ENCODE results near the gene ZSWIM8. TPM values are rescaled to one million over a fixed set of nuclear protein-coding genes. Genes with fewer than 3 reads are reported as not detected.

The ZSWIM8 gene
- total and polyA plus RNA-seq, 2 of the 8 experiments (the other 6 are each of a cell fraction or from before 2014, with no cell fraction given) = 44.7 to 99.7 TPM

- no peak overlapping the region for H2AK5ac ChIP-seq (ENCODE audit: low read depth, low read length)
- H3K14ac ChIP-seq (ENCODE audit: insufficient read length) = no peak overlapping the region
- H3K23ac ChIP-seq (ENCODE audit: insufficient read length) = no peak overlapping the region
- CTCF ChIA-PET (ENCODE audit: partially characterized antibody) = interaction anchor here (0.6 to 1.4 kb wide), 6 partner anchors 8 to 100 kb away, joined by 3 to 5 read pairs (median 3); no protein-coding TSS in a partner anchor
- H2BK120ac ChIP-seq (replicated peaks; ENCODE audit: low read depth, low read length) = no peak overlapping the region
- DNase-seq (ENCODE audit: low read depth in 1 of 2, low spot score in 2 of 2) (no peak), FAIRE-seq (no peak)
- no peak overlapping the region for H4K8ac ChIP-seq (ENCODE audit: extremely low read depth, insufficient read depth, low read length)
- no peak overlapping the region for H3K9ac ChIP-seq (replicated peaks in 1 of 4; ENCODE audit: extremely low read depth in 1 of 4, low read depth in 3 of 4, low read length in 3 of 4)
- no peak overlapping the region for H3K4ac ChIP-seq (replicated peaks; ENCODE audit: insufficient read length, low read depth, low read length)
- H2AFZ ChIP-seq (ENCODE audit: low read length) = no peak overlapping the region
- H2BK12ac ChIP-seq (ENCODE audit: low read depth, low read length) = no peak overlapping the region
- H3K56ac ChIP-seq (replicated peaks; ENCODE audit: insufficient read length, low read depth, low read length) = no peak overlapping the region
- no peaks in the 10 kb centered on the region; the same call in 1 of the 2 replicates for H3K79me1 ChIP-seq (ENCODE audit: low read depth, low read length)
- H3K9me3 ChIP-seq (ENCODE audit: insufficient read depth in 2 of 2, low read depth in 1 of 2, low read length in 1 of 2) = no peaks in the 10 kb centered on the region
- H4K5ac ChIP-seq (ENCODE audit: insufficient read length, low read depth, low read length) = no peak overlapping the region
- no peaks in the 10 kb centered on the region for H3K27me3 ChIP-seq (replicated peaks in 1 of 4; ENCODE audit: control insufficient read depth in 3 of 4, extremely low read depth in 1 of 4, insufficient read depth in 3 of 4, low read length in 3 of 4)
- H4K91ac ChIP-seq (replicated peaks; ENCODE audit: insufficient read length, low read length) = no peak overlapping the region
- peaks cover 0 to 4% (median under 1%) of the 10 kb centered on the region in 4 experiments; a peak in 4 of 7 replicates for H3K4me1 ChIP-seq (replicated peaks in 1 of 4; ENCODE audit: control insufficient read depth in 3 of 4, insufficient read depth in 4 of 4, low read length in 3 of 4)
- peaks cover 6 to 22% (median 15%) of the 10 kb centered on the region in 4 experiments; a peak in 6 of 8 replicates for H3K36me3 ChIP-seq (ENCODE audit: control insufficient read depth in 2 of 4, insufficient read depth in 4 of 4, low read length in 3 of 4)
- peaks cover 0 to 7% of the 10 kb centered on the region in 2 experiments; a peak in 2 of 4 replicates for H3K79me2 ChIP-seq (ENCODE audit: control insufficient read depth in 1 of 2, insufficient read depth in 2 of 2, low read length in 2 of 2)
- peaks cover 15% of the 10 kb centered on the region; the same call in 1 of the 2 replicates for H3K23me2 ChIP-seq (ENCODE audit: low read depth, low read length)
- H4K20me1 ChIP-seq (replicated peaks in 1 of 2; ENCODE audit: control insufficient read depth in 1 of 2, insufficient read depth in 2 of 2, low read length in 2 of 2) = peaks cover 3 to 15% of the 10 kb centered on the region in 2 experiments
- H2BK20ac ChIP-seq (ENCODE audit: low read length) = no peak overlapping the region
- no peak overlapping the region for H3K18ac ChIP-seq (ENCODE audit: extremely low read depth, low read length)
- 94% methylated on average over 10 of the region's 10 CpGs; no CpG with 5 or more reads in 1 of the 2 experiments for WGBS, 2 experiments (ENCODE audit: extremely low coverage in 1 of 2, insufficient coverage in 1 of 2, insufficient read length in 1 of 2, insufficient replicate concordance in 2 of 2, low coverage in 1 of 2, low lambda C conversion rate in 2 of 2, missing lambda C conversion rate in 1 of 2)
- no peak overlapping the region for H3K27ac ChIP-seq (ENCODE audit: low read depth, low read length)
- no peak overlapping the region for H3K4me2 ChIP-seq (ENCODE audit: insufficient read depth in 1 of 2, low read depth in 2 of 2, low read length in 2 of 2)
- H3K4me3 ChIP-seq (ENCODE audit: extremely low read depth in 1 of 4, insufficient read depth in 2 of 4, low read depth in 3 of 4, low read length in 4 of 4) = no peak overlapping the region
- H2BK15ac ChIP-seq (ENCODE audit: low read length) = no peak overlapping the region
- POLR2A ChIA-PET (ENCODE audit: partially characterized antibody) = interaction anchor here (1.1 to 3.2 kb wide), 4 partner anchors 9 to 21 kb away, joined by 3 to 9 read pairs (median 3); no protein-coding TSS in a partner anchor
- H2BK5ac ChIP-seq (ENCODE audit: low read depth, low read length) = no peak overlapping the region
- TF ChIP-seq SP2 (IDR thresholded peaks at IDR 0.05; ENCODE audit: low read length) = no peak
- TF ChIP-seq POLR2AphosphoS5 (IDR thresholded peaks at IDR 0.05; ENCODE audit: low read depth, low read length) = no peak
- TF ChIP-seq GTF2F1 (IDR thresholded peaks at IDR 0.05; ENCODE audit: borderline replicate concordance, low read depth, low read length) = no peak
- TF ChIP-seq HDAC6 (IDR thresholded peaks at IDR 0.05; ENCODE audit: low read depth, low read length) = no peak
- no peak for TF ChIP-seq SRF (IDR thresholded peaks at IDR 0.05; ENCODE audit: low read depth, low read length)
- TF ChIP-seq NANOG (IDR thresholded peaks at IDR 0.05; ENCODE audit: insufficient read depth, low read depth, low read length, poor library complexity, severe bottlenecking) = no peak
- no peak for TF ChIP-seq EZH2 (IDR thresholded peaks at IDR 0.05; ENCODE audit: low read depth, low read length, severe bottlenecking)
- no peak for TF ChIP-seq RNF2 (IDR thresholded peaks at IDR 0.05; ENCODE audit: borderline replicate concordance, low read depth, low read length, missing control alignments, poor library complexity, severe bottlenecking)
- TF ChIP-seq ASH2L (IDR thresholded peaks at IDR 0.05; ENCODE audit: low read length) = no peak
- TF ChIP-seq MAX (IDR thresholded peaks at IDR 0.05) = no peak
- TF ChIP-seq POLR2A (IDR thresholded peaks at IDR 0.05; ENCODE audit: control extremely low read depth in 1 of 2, low read depth in 2 of 2, low read length in 2 of 2) = no peak
- no peak for TF ChIP-seq KDM1A (IDR thresholded peaks at IDR 0.05; ENCODE audit: borderline replicate concordance, low read length)
- no peak for TF ChIP-seq TEAD4 (IDR thresholded peaks at IDR 0.05; ENCODE audit: low read depth, low read length)
- TF ChIP-seq MAFK (IDR thresholded peaks at IDR 0.05; ENCODE audit: low read depth, low read length) = no peak
These were observed 4.3 kb downstream of the ZSWIM8 start for GRCh38 chr10:73789659-73790055.
